Measurements from ENCODE around the gene STK32C.
"Not testable (repeated sequence)": the region's sequence is repeated elsewhere in the genome, so short reads cannot be mapped to it uniquely, and the experiment has no call there.

STK32C gene

GRCh38 chr10:132301371-132302330, 6.1 kb downstream of the STK32C start:
- DNase-seq (ENCODE audit: low read depth): no peak

GRCh38 chr10:132300582-132300981, 7.2 kb downstream of the STK32C start:
- DNase-seq (ENCODE audit: low read depth): no peak

GRCh38 chr10:132299371-132300336, 8.1 kb downstream of the STK32C start:
- DNase-seq (ENCODE audit: low read depth): no peak

DNA sequence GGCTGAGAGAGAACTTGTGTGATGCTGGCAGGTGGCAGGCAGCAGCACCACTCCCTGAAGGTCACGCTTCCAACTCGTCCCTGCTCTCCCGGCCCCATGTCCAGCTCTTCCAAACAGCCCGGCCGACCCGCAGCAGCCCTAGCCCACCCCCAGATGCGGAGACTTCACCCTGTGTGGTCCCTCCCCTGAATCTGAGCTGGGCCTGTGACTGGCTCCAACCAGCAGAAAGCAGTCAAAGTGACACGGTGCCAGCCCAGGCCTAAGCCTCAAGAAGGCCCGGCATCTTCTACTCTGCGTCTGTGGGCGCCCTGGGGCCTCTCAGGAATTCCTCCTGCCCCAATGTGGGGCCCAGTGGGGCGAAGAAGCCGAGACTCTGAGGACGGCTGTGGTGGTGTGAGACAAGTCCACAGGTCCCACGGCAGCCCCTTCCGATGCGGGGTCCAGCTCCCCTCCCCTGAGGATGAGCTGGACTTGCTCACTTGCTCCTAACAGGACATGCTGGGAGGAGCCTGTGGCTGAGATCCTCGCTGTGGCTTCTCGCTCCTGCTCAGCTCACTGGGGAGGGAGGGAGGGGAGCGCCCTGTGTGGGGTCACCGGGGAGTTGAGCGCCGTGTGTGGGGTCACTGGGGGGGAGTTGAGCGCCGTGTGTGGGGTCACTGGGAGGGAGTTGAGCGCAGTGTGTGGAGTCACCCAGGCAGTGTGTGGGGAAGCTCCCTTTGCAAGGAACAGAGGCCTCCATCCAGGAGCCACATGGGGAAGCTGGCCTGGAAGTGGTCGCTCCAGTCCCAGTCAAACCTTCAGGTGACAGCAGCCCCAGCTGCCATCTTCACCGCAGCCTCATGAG, 9.5 kb downstream of the STK32C start:
- DNase-seq (ENCODE audit: low read depth): no peak

DNA sequence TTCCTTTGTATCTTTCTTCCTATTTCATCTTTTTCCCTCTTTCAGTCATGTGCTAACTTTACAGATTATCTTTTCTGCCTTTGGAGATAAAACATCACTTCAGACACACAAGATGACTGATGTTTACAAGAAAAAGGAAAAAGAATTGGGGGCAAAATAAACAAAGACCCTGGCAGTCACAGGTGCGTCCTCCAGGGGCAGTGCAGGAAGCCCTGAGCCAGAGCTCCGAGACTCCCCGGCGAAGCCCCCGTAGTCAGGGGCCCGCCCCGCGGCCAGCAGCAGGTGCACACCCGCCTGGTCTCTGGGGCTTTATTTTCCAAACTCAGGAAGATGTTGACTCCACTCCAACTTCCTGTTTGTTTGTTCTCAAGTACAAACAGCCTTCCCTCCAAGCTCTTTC, 10.2 kb downstream of the STK32C start:
- no peak for DNase-seq (ENCODE audit: low read depth)

DNA sequence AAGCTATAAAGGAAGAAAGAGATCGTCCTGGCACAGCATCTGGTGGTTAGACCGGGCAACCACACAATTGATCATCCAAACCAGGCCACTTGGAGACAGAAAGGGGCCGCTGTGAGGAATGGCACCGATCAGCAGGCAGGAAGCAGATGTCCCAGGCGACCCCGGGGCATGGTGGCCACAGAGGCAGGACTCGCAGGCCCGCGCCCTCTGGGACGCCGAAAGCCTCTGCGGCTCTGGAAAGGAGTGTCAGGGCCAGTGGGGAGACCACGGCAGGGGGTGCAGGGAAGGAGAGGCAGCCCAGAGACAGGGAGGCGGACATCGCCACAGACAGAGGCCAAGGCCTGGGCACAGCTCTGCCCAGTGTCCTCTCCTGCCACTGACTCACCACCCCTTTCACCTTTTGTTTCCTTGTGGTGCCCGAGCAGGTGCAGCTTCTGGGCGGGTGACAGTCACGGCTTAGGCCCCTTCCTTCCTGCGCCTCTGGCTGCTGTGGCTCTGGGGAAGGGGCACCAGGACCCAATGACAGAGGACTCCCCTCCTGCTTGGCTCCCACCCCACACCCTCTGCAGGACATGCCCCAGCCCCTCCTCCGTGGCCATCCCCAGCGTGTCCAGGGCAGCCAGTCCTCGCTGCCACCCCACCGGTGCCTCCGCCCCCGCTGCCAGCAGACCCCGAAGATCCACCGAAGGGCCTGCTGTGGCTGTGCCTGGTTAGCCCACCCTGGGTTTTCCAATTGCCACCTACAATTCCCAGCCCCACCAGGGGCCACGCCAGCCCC, 10.9 kb downstream of the STK32C start:
- DNase-seq (ENCODE audit: low read depth): no peak

DNA sequence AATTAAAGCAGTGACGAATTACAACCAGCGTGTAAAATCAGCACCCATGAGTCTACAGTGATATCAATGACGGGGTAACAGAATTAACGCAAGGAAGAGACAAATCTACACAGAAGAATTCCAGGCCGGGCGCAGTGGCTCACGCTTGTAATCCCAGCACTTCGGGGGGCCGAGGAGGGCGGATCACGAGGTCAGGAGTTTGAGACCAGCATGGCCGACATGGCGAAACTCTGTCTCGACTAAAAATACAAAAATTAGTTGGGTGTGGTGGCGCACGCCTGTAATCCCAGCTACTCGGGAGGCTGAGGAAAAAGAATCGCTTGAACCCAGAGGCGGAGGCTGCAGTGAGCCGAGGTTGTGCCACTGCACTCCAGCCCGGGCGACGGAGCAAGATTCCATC, 12.3 kb downstream of the STK32C start:
- not testable (repeated sequence) for DNase-seq (ENCODE audit: low read depth)

GRCh38 chr10:132294561-132295318, 13.0 kb downstream of the STK32C start:
- DNase-seq (ENCODE audit: low read depth): peak; percentile 30

GRCh38 chr10:132293813-132294520, 13.8 kb downstream of the STK32C start:
- no peak for DNase-seq (ENCODE audit: low read depth)

GRCh38 chr10:132293201-132293812, 14.4 kb downstream of the STK32C start:
- no peak for DNase-seq (ENCODE audit: low read depth)

DNA sequence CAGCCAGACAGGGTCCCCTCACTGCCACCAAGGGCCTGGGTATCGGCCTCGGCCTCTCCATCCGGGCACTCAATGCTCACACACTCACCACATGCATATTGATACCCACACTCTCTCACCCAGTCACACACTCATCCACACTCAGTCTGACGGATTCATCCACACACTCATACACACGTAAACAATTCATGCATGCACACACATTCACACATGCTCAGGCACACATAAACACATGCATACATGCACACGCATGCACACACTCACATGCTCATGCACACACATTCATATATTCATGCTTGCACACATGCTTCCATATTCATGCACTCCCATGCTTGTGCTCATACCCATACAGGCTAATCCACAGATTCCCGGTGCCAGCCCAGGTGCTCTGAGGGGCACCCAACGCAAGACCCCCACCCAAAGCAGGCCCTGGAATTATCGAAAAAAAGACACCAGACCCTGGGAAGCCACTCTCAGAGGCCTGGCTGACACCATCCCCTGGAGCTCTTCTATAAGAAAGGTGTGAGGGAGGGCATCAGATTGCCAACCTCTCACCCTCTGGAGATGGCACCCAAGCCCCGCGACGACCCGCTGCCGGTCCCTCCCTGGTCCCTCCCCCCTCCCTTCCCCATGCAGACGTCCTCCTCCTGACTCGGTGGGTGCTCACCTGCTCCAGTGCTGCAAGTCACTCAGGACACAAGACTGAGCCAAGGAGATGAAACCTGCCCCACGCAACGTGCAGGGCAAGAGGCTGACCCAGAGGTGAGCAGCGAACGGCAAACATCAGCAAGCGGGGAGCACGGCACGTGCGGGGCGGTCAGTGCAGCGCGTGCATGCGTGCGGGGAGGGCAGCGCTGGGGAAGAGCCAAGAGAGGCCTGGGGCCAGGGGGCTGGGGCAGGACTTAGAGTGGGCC, 15.2 kb downstream of the STK32C start:
- DNase-seq (ENCODE audit: low read depth): no peak

- no peak for DNase-seq (ENCODE audit: low read depth)
These were observed 15.9 kb downstream of the STK32C start for GRCh38 chr10:132291826-132292225.

- no peak for DNase-seq (ENCODE audit: low read depth)
These were observed 17.1 kb downstream of the STK32C start for GRCh38 chr10:132290631-132291030.

GRCh38 chr10:132289439-132289838, 18.3 kb downstream of the STK32C start:
- DNase-seq (ENCODE audit: low read depth): no peak

- no peak for DNase-seq (ENCODE audit: low read depth)
These were observed 24.0 kb downstream of the STK32C start for GRCh38 chr10:132283604-132284382.

DNA sequence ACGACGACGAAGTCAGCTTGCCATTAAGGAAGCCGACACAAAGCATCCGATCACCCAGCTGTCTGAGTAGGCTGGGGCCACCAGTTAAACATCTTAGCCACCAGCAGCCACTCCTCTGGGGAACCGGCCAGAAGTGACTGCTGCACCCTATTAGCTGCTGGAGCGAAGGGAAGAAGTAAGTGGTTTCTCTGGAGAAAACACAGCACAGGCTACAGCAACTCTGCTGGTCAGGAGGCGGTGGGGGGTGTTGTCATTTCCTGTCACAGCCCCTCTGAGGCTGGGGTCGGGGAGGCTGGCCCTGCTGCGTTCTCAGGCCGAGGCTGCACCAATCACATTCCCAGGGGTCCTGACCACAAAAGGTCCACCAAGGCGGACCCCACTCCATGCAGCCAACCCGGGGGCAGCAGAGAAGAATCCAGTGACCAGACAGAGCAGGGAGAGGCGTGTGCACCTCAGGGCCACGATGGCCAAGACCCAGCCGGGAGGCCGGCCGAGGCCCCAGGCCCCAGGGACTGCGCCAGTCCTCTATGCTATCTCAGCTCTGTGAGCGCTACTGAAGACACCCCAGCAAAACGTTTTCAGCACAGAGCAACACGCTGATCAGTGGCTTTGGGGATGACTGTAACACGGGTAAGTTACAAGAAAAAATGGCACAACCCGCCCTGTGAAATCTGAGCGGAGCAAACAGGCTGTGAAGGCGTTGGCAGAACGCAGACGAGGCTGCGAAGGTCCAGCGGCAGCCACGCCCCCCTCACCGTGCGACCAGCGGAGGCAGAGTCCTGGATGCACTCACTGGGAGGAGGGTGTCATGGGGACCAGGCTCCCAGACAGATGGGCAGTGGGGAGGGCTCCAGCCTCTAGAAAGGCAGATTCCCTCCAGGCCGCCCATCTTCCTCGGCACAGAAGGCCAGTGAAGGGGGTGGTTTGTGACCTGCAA, 24.8 kb downstream of the STK32C start:
- no peak for DNase-seq (ENCODE audit: low read depth)
